SK-N-SH (cell line): ENCODE results near the gene MCTP2. TPM values are rescaled to one million over a fixed set of nuclear protein-coding genes. Genes with fewer than 3 reads are reported as not detected.

Source experiments
- CTCF ChIA-PET: fragments of 300-600, 350-600 bp; formaldehyde crosslinking; extraction: SDS; loops from one replicate; lab custom pipeline; 2021; lab: Yijun Ruan, JAX
- POLR2A ChIA-PET: fragments of 350-600 bp; sonication (Branson Sonifier 250); formaldehyde crosslinking; extraction: SDS; loops from one replicate; lab custom pipeline; 2020; ENCODE audit warnings: antibody characterized with exemption, inconsistent platforms; lab: Yijun Ruan, JAX
- DNase-seq: peaks from one replicate; pipeline ENCODE4 v3.0.0; 2012
- H2AFZ ChIP-seq: fragments of 200-600 bp; sonication (generic); 2 replicates; pipeline ENCODE4 v1.8.1; 2016; ENCODE audit warnings: antibody characterized with exemption, mild to moderate bottlenecking, low read depth
- H3F3A ChIP-seq: fragments of 200-600 bp; sonication (generic); replicated peaks from 2 replicates; pipeline ENCODE3; 2016; ENCODE audit warnings: antibody characterized with exemption, mild to moderate bottlenecking; ENCODE audit not compliant: insufficient read depth
- H3K27ac ChIP-seq, 2 experiments: fragments of 200-500 bp in 1 of 2; fragments of 200-600 bp in 1 of 2; sonication (Bioruptor generic) in 1 of 2; sonication (generic), shearing (Covaris generic) in 1 of 2; 2 replicates each; pipeline versions ENCODE4 v1.5.1 to v1.6.1; 2014 to 2016; ENCODE audit warnings: low read depth in 2 of 2, inconsistent platforms in 1 of 2, low read length in 1 of 2, mild to moderate bottlenecking in 1 of 2, mixed read lengths in 1 of 2
- H3K27me3 ChIP-seq: fragments of 200-600 bp; sonication (generic), shearing (Covaris generic); 2 replicates; pipeline ENCODE4 v1.6.1; 2016; ENCODE audit warnings: mixed run types; ENCODE audit not compliant: insufficient read depth
- H3K36me3 ChIP-seq, 2 experiments: fragments of 200-500 bp in 1 of 2; fragments of 200-600 bp in 1 of 2; sonication (Bioruptor generic) in 1 of 2; sonication (generic) in 1 of 2; replicated peaks in 1 of 2; 2 replicates each; pipeline versions ENCODE3 to v1.5.1; 2014 to 2016; ENCODE audit warnings: low read length in 1 of 2, mild to moderate bottlenecking in 1 of 2; ENCODE audit not compliant: insufficient read depth in 2 of 2, control insufficient read depth in 1 of 2
- H3K4me1 ChIP-seq, 2 experiments: fragments of 200-500 bp in 1 of 2; fragments of 200-600 bp in 1 of 2; sonication (Bioruptor generic) in 1 of 2; sonication (generic), shearing (Covaris generic) in 1 of 2; 2 replicates each; pipeline versions ENCODE4 v1.5.1 to v1.6.1; 2014 to 2016; ENCODE audit warnings: low read depth in 1 of 2, low read length in 1 of 2, mixed run types in 1 of 2; ENCODE audit not compliant: insufficient read depth in 2 of 2, control insufficient read depth in 1 of 2
- H3K4me2 ChIP-seq: fragments of 200-600 bp; sonication (generic), shearing (Covaris generic); 2 replicates; pipeline ENCODE4 v1.6.1; 2017; ENCODE audit warnings: mixed run types
- H3K4me3 ChIP-seq, 2 experiments: fragments of 200-500 bp in 1 of 2; fragments of 200-600 bp in 1 of 2; sonication (Bioruptor generic) in 1 of 2; sonication (generic), shearing (Covaris generic) in 1 of 2; 2 replicates each; pipeline versions ENCODE4 v1.5.1 to v1.8.1; 2014 to 2016; ENCODE audit warnings: low read depth in 2 of 2, inconsistent platforms in 1 of 2, low read length in 1 of 2, mild to moderate bottlenecking in 1 of 2, mixed read lengths in 1 of 2, moderate library complexity in 1 of 2
- H3K79me2 ChIP-seq: fragments of 200-600 bp; sonication (generic); 2 replicates; pipeline ENCODE4 v1.8.1; 2017; ENCODE audit warnings: mild to moderate bottlenecking; ENCODE audit not compliant: insufficient read depth
- H3K9ac ChIP-seq: fragments of 200-600 bp; sonication (generic); 2 replicates; pipeline ENCODE4 v1.6.1; 2017; ENCODE audit warnings: mixed run types
- H3K9me2 ChIP-seq: fragments of 200-600 bp; sonication (generic); 2 replicates; pipeline ENCODE4 v1.6.1; 2017; ENCODE audit warnings: mixed run types
- H3K9me3 ChIP-seq: fragments of 200-600 bp; sonication (generic); 2 replicates; pipeline ENCODE4 v1.6.1; 2017; ENCODE audit warnings: mixed run types, mild to moderate bottlenecking, moderate library complexity
- H4K20me1 ChIP-seq: fragments of 200-600 bp; sonication (generic); 2 replicates; pipeline ENCODE4 v1.6.1; 2017; ENCODE audit warnings: mild to moderate bottlenecking, mixed run types; ENCODE audit not compliant: insufficient read depth
- EZH2phosphoT487 ChIP-seq: fragments of 200-600 bp; sonication (generic); IDR thresholded peaks from 2 replicates; pipeline ENCODE4 v1.6.1; 2017; ENCODE audit warnings: low read depth, mixed run types, mild to moderate bottlenecking, antibody characterized with exemption, moderate library complexity, borderline replicate concordance
- FOXM1 ChIP-seq: IDR thresholded peaks from 2 replicates; pipeline ENCODE4 v1.4.0; 2012; ENCODE audit warnings: low read depth, mild to moderate bottlenecking
- GATA2 ChIP-seq: sonication (generic); formaldehyde crosslinking; IDR thresholded peaks from 2 replicates; pipeline ENCODE4 v1.5.0; 2020; ENCODE audit warnings: mild to moderate bottlenecking, missing genetic modification reagents
- RAD21 ChIP-seq: IDR thresholded peaks from 2 replicates; pipeline ENCODE4 v1.6.1; 2012; ENCODE audit warnings: mild to moderate bottlenecking, low read length
- SMC3 ChIP-seq: IDR thresholded peaks from 2 replicates; pipeline ENCODE4 v1.6.1; 2012; ENCODE audit warnings: low read depth, low read length, improper control_type of control experiment
- TCF12 ChIP-seq: IDR thresholded peaks from 2 replicates; pipeline ENCODE4 v1.4.0; 2012
- TEAD4 ChIP-seq: IDR thresholded peaks from 2 replicates; pipeline ENCODE4 v1.4.0; 2012; ENCODE audit warnings: mild to moderate bottlenecking, borderline replicate concordance; ENCODE audit not compliant: insufficient read depth
- YY1 ChIP-seq: IDR thresholded peaks from 2 replicates; pipeline ENCODE4 v1.4.0; 2012; ENCODE audit warnings: low read depth, mild to moderate bottlenecking
- WGBS: methylation state at CpG from one replicate; pipeline ENCODE4 v1.1.6; 2017; ENCODE audit warnings: low lambda C conversion rate; 5-methylcytosine and 5-hydroxymethylcytosine counted together
- polyA plus RNA-seq, 3 experiments: library from polyadenylated mRNA; depleted of rRNA; stranded (reverse); fragments of >200 nt; gene quantifications; 2 replicates each; pipeline ENCODE4 v1.2.3, GENCODE V29; 2012
- TF ChIP-seq, protein P1 (sequence below): fragments of 150-350 bp; IDR thresholded peaks from 2 replicates; pipeline ENCODE4 v1.6.1; 2017; ENCODE audit warnings: antibody characterized with exemption, low read length, low read depth, borderline replicate concordance
- TF ChIP-seq, protein P2 (sequence below): IDR thresholded peaks from 2 replicates; pipeline ENCODE4 v1.4.0; 2012; ENCODE audit warnings: low read depth, borderline replicate concordance
- TF ChIP-seq, protein P3 (sequence below): IDR thresholded peaks from 2 replicates; pipeline ENCODE4 v1.6.1; 2012; ENCODE audit warnings: mild to moderate bottlenecking, low read depth, low read length, moderate library complexity

MCTP2 gene
- polyA plus RNA-seq, 1 of the 3 experiments (the other 2 are of a cell fraction) = 0.26 TPM

DNA sequence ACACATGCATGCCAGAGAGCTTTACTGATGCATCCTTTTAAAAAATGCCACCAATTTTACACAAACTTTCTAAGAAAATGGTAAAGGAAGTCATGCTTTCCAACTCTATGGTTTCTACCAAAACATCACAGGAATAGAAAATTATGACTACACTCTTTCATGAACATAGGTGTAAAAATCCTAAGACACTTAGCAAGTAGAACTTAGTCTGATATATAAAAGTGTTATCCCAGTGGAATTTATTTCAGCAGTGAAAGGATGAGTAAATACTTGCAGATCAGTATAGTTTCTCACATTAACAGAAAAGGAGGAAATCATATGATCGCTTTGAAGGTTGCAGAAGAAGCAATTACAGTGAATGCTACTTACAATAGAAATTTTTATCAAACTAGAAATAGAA is 43.4 kb downstream of the MCTP2 start:
- WGBS = 61% methylated on average over 1 of the region's 1 CpG
- Histone ChIP-seq H3K9me2 (no peaks in the 10 kb centered on the region), H3K9ac (no peak overlapping the region), H3K27ac (no peak overlapping the region), H3K79me2 (no peaks in the 10 kb centered on the region), H3K27me3 (no peaks in the 10 kb centered on the region), H3K4me1 (no peaks in the 10 kb centered on the region), H3K36me3 (no peaks in the 10 kb centered on the region), H3K4me3 (no peak overlapping the region), H4K20me1 (no peaks in the 10 kb centered on the region), H3K9me3 (no peaks in the 10 kb centered on the region), H3K4me2 (no peak overlapping the region), H2AFZ (no peak overlapping the region), H3F3A (no peaks in the 10 kb centered on the region)
- TF ChIP-seq, protein P1, sequence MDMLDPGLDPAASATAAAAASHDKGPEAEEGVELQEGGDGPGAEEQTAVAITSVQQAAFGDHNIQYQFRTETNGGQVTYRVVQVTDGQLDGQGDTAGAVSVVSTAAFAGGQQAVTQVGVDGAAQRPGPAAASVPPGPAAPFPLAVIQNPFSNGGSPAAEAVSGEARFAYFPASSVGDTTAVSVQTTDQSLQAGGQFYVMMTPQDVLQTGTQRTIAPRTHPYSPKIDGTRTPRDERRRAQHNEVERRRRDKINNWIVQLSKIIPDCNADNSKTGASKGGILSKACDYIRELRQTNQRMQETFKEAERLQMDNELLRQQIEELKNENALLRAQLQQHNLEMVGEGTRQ = no peak
- no peak for TF ChIP-seq FOXM1
- no peak for TF ChIP-seq TEAD4
- no peak for TF ChIP-seq GATA2 (CRISPR knock-in tag)
- POLR2A ChIA-PET = no interaction called here
- CTCF ChIA-PET = no interaction called here
- DNase-seq = no peak

DNA sequence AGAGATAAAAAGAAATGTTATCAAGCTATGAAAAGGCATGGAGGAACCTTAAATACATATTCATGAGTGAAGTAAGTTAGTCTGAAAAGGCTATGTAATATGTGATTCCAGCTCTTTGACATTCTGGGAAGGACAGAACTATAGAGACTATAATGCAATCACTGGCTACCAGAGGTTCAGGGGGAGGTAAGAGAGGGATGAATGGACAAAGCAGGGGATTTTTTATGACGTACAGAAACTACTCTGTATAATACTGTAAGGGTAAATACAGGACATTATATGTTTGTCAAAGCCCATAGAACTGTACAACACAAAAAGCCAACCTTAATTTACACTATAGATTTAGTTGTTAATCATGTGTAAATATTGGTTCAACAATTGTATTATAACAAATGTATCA is 46.1 kb downstream of the MCTP2 start:
- no peaks in the 10 kb centered on the region for H3K27me3 ChIP-seq
- no peak for TF ChIP-seq EZH2phosphoT487
- TF ChIP-seq YY1 = no peak
- TF ChIP-seq, protein P2, sequence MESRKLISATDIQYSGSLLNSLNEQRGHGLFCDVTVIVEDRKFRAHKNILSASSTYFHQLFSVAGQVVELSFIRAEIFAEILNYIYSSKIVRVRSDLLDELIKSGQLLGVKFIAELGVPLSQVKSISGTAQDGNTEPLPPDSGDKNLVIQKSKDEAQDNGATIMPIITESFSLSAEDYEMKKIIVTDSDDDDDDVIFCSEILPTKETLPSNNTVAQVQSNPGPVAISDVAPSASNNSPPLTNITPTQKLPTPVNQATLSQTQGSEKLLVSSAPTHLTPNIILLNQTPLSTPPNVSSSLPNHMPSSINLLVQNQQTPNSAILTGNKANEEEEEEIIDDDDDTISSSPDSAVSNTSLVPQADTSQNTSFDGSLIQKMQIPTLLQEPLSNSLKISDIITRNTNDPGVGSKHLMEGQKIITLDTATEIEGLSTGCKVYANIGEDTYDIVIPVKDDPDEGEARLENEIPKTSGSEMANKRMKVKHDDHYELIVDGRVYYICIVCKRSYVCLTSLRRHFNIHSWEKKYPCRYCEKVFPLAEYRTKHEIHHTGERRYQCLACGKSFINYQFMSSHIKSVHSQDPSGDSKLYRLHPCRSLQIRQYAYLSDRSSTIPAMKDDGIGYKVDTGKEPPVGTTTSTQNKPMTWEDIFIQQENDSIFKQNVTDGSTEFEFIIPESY = no peak
- no peak for TF ChIP-seq RAD21
- ChIA-PET CTCF (interaction anchor here (1.3 kb wide), 1 partner anchor 47 kb away, joined by 5 read pairs; no protein-coding TSS in a partner anchor), POLR2A (no interaction called here)
- no peaks in the 10 kb centered on the region for H3K4me1 ChIP-seq
- no peak for DNase-seq
- no peak overlapping the region for H3K27ac ChIP-seq
- WGBS = 19% methylated on average over 1 of the region's 1 CpG
- H3K4me3 ChIP-seq = no peak overlapping the region
- H3F3A ChIP-seq = no peaks in the 10 kb centered on the region
- H2AFZ ChIP-seq = no peak overlapping the region
- no peaks in the 10 kb centered on the region for H3K36me3 ChIP-seq
- peaks cover 6% of the 10 kb centered on the region; the same call in 1 of the 2 replicates for H3K9me3 ChIP-seq
- H3K9me2 ChIP-seq = no peaks in the 10 kb centered on the region
- H3K79me2 ChIP-seq = no peaks in the 10 kb centered on the region
- H3K9ac ChIP-seq = no peak overlapping the region
- no peak overlapping the region for H3K4me2 ChIP-seq
- H4K20me1 ChIP-seq = no peaks in the 10 kb centered on the region

DNA sequence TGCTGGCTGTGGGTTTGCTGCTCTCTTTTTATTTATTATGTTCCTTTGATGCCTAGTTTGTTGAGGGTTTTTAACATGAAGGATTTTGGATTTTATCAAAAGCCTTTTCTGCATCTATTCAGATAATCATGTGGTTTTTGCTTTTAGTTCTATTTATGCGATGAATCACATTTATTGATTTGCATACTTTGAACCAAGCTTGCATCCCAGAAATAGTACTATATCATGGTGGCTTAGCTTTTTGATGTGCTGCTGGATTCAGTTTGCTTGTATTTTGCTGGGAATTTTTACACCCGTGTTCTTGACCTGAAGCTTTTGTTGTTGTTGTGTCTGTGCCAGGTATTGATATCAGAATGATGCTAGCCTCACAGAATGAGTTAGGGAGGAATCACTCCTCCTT is 48.4 kb downstream of the MCTP2 start:
- DNase-seq = no peak
- no peaks in the 10 kb centered on the region for H3K9me2 ChIP-seq
- CTCF ChIA-PET = no interaction called here
- H4K20me1 ChIP-seq = no peaks in the 10 kb centered on the region
- no peaks in the 10 kb centered on the region for H3F3A ChIP-seq
- H3K9ac ChIP-seq = no peak overlapping the region
- no peaks in the 10 kb centered on the region for H3K79me2 ChIP-seq
- 63% methylated on average over 2 of the region's 2 CpGs for WGBS
- H3K4me2 ChIP-seq = no peak overlapping the region
- H3K4me1 ChIP-seq = no peaks in the 10 kb centered on the region; a peak in 2 of 4 replicates
- H3K27ac ChIP-seq = no peak overlapping the region
- no peaks in the 10 kb centered on the region for H3K36me3 ChIP-seq
- H2AFZ ChIP-seq = no peak overlapping the region
- POLR2A ChIA-PET = no interaction called here
- peaks cover 6% of the 10 kb centered on the region; the same call in 1 of the 2 replicates for H3K9me3 ChIP-seq
- H3K4me3 ChIP-seq = no peak overlapping the region
- TF ChIP-seq TCF12 (no peak), SMC3 (no peak)
- TF ChIP-seq, protein P3, sequence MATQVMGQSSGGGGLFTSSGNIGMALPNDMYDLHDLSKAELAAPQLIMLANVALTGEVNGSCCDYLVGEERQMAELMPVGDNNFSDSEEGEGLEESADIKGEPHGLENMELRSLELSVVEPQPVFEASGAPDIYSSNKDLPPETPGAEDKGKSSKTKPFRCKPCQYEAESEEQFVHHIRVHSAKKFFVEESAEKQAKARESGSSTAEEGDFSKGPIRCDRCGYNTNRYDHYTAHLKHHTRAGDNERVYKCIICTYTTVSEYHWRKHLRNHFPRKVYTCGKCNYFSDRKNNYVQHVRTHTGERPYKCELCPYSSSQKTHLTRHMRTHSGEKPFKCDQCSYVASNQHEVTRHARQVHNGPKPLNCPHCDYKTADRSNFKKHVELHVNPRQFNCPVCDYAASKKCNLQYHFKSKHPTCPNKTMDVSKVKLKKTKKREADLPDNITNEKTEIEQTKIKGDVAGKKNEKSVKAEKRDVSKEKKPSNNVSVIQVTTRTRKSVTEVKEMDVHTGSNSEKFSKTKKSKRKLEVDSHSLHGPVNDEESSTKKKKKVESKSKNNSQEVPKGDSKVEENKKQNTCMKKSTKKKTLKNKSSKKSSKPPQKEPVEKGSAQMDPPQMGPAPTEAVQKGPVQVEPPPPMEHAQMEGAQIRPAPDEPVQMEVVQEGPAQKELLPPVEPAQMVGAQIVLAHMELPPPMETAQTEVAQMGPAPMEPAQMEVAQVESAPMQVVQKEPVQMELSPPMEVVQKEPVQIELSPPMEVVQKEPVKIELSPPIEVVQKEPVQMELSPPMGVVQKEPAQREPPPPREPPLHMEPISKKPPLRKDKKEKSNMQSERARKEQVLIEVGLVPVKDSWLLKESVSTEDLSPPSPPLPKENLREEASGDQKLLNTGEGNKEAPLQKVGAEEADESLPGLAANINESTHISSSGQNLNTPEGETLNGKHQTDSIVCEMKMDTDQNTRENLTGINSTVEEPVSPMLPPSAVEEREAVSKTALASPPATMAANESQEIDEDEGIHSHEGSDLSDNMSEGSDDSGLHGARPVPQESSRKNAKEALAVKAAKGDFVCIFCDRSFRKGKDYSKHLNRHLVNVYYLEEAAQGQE = no peak
- no peaks in the 10 kb centered on the region for H3K27me3 ChIP-seq
